K562 (cell line): ENCODE results near the gene BOLA3. TPM values are rescaled to one million over a fixed set of nuclear protein-coding genes. Genes with fewer than 3 reads are reported as not detected.

ENCODE experiments used
- ARID4B ChIP-seq: sonication (generic); formaldehyde crosslinking; IDR thresholded peaks from 2 replicates; pipeline ENCODE4 v1.8.0; 2022; ENCODE audit warnings: mild to moderate bottlenecking, missing genetic modification reagents
- ARNT ChIP-seq, 2 experiments: fragments of 450-650 bp; IDR thresholded peaks; 2 replicates each; pipeline ENCODE4 v1.6.1; 2016; ENCODE audit warnings: mild to moderate bottlenecking in 1 of 2
- CBFA2T3 ChIP-seq: fragments of 450-650 bp; IDR thresholded peaks from 2 replicates; pipeline ENCODE4 v1.6.1; 2017
- E2F8 ChIP-seq: fragments of 450-650 bp; IDR thresholded peaks from 2 replicates; pipeline ENCODE4 v1.7.1; 2018; ENCODE audit warnings: mild to moderate bottlenecking, low read depth; ENCODE audit not compliant: partially characterized antibody
- HCFC1 ChIP-seq: IDR thresholded peaks from 2 replicates; pipeline ENCODE4 v1.6.1; 2012; ENCODE audit warnings: low read depth, low read length, improper control_type of control experiment
- HOXB6 ChIP-seq: fragments of 250-450 bp; sonication (Bioruptor Pico); IDR thresholded peaks from 2 replicates; pipeline ENCODE4 v1.5.1; 2022; ENCODE audit warnings: mild to moderate bottlenecking, borderline replicate concordance
- NR1H2 ChIP-seq: sonication (generic); formaldehyde crosslinking; IDR thresholded peaks from 2 replicates; pipeline ENCODE4 v1.4.0; 2020; ENCODE audit warnings: mild to moderate bottlenecking, missing genetic modification reagents
- PATZ1 ChIP-seq: fragments of 250-450 bp; sonication (Bioruptor Pico); IDR thresholded peaks from 2 replicates; pipeline ENCODE4 v1.5.0; 2020; ENCODE audit warnings: mild to moderate bottlenecking, borderline replicate concordance
- PCBP1 ChIP-seq: fragments of 200-400 bp; formaldehyde crosslinking; IDR thresholded peaks from 2 replicates; pipeline ENCODE4 v1.6.1; 2018; ENCODE audit warnings: mild to moderate bottlenecking, low read depth, low read length; ENCODE audit not compliant: poor library complexity, severe bottlenecking
- RBM39 ChIP-seq: fragments of 200-400 bp; formaldehyde crosslinking; optimal IDR thresholded peaks from 2 replicates; pipeline ENCODE3; 2018; ENCODE audit warnings: low read depth, low read length
- TAL1 ChIP-seq: fragments of 450-650 bp; IDR thresholded peaks from 2 replicates; pipeline ENCODE4 v1.6.1; 2016; ENCODE audit warnings: mild to moderate bottlenecking
- ZBTB1 ChIP-seq: sonication (generic); formaldehyde crosslinking; IDR thresholded peaks from 2 replicates; pipeline ENCODE4 v1.8.1; 2023; ENCODE audit warnings: missing genetic modification reagents, low read depth, mild to moderate bottlenecking, borderline replicate concordance
- ZBTB11 ChIP-seq, 3 experiments: fragments of 200-800 bp in 1 of 3; fragments of 250-450 bp in 1 of 3; fragments of 450-650 bp in 1 of 3; sonication (Bioruptor Pico) in 1 of 3; sonication (Bioruptor generic) in 1 of 3; formaldehyde crosslinking in 1 of 3; IDR thresholded peaks; 2 replicates each; pipeline versions ENCODE4 v1.6.1 to v1.8.0; 2016 to 2022; ENCODE audit warnings: mild to moderate bottlenecking in 2 of 3, missing genetic modification characterization in 2 of 3, missing compliant biosample characterization in 1 of 3, moderate library complexity in 1 of 3
- ZNF232 ChIP-seq: sonication (generic); formaldehyde crosslinking; IDR thresholded peaks from 2 replicates; pipeline ENCODE4 v1.8.0; 2022; ENCODE audit warnings: mild to moderate bottlenecking, missing genetic modification reagents
- ZNF41 ChIP-seq: fragments of 250-450 bp; sonication (Bioruptor Pico); conservative IDR thresholded peaks from 2 replicates; pipeline ENCODE4 v1.4.0; 2020; ENCODE audit warnings: mild to moderate bottlenecking
- polyA plus RNA-seq, 8 experiments: library from polyadenylated mRNA; depleted of rRNA in 4 of 8; stranded (reverse) in 5 of 8; unstranded in 3 of 8; fragments of >200 nt; fragmentation: Nextera tagmentation in 2 of 8; fragmentation: Illumina TruSeq in 1 of 8; extraction: Ambion mirVana in 2 of 8; extraction: Trizol in 1 of 8; gene quantifications; 2 replicates each; pipeline versions ENCODE4 v1.2.1 to v1.2.3, GENCODE V29; 2011 to 2014; ENCODE audit warnings: inconsistent platforms in 1 of 8, missing spikeins in 1 of 8
- total RNA-seq, 7 experiments: library from RNA; depleted of rRNA in 6 of 7; stranded (reverse); fragments of >200 nt in 6 of 7; fragmentation: Illumina TruSeq in 2 of 7; extraction: Trizol in 2 of 7; gene quantifications; 2 replicates each; pipeline versions ENCODE4 v1.2.1 to v1.2.3, GENCODE V29; 2011 to 2021; ENCODE audit warnings: low replicate concordance in 1 of 7

The BOLA3 gene
- total and polyA plus RNA-seq, 9 of the 15 experiments (the other 6 are each of a cell fraction or from before 2014, with no cell fraction given), result 149 to 619 (median 255) TPM

- TF ChIP-seq ZBTB11 (CRISPR knock-in tag; IDR thresholded peaks at IDR 0.05), result peak in 1 of 3 experiments; percentile 82; a peak in 2 of 6 replicates
- no peak for TF ChIP-seq PATZ1
- no peak for TF ChIP-seq E2F8
- TF ChIP-seq NR1H2, result no peak
- peak; percentile 65 for TF ChIP-seq TAL1
- peak in 1 of 2 experiments; percentile 58; a peak in 1 of 4 replicates for TF ChIP-seq ARNT (IDR thresholded peaks at IDR 0.05)
- TF ChIP-seq HCFC1, result no peak
- no peak for TF ChIP-seq PCBP1
- TF ChIP-seq ARID4B (CRISPR knock-in tag), result no peak
- TF ChIP-seq RBM39, result no peak
- no peak for TF ChIP-seq ZNF232 (CRISPR knock-in tag)
- TF ChIP-seq CBFA2T3, result peak; percentile 84
- no peak for TF ChIP-seq ZNF41 (CRISPR knock-in tag)
- no peak for TF ChIP-seq ZBTB1
- no peak for TF ChIP-seq HOXB6
Measured at GRCh38 chr2:74186038-74186437, 38.3 kb upstream of the BOLA3 start (continued).
